HepG2 (cell line): ENCODE measurements around the gene LPCAT4. TPM values are rescaled to one million over a fixed set of nuclear protein-coding genes. Genes with fewer than 3 reads are reported as not detected.
"Not testable (repeated sequence)": the region's sequence is repeated elsewhere in the genome, so short reads cannot be mapped to it uniquely, and the experiment has no call there.

Experiments used
- ATAC-seq: fragments of 200-7000 bp; cut with Tn5 transposase; 3 replicates; pipeline ENCODE4 v1.9.1; 2020; ENCODE audit warnings: mild to moderate bottlenecking, moderate library complexity
- BruUV-seq: library from RNA; stranded (reverse); fragments of 400-500 nt; replicated peaks from 2 replicates; lab custom pipeline; 2021; lab: Mats Ljungman, UMichigan
- CTCF ChIA-PET: fragments of 300-600 bp; formaldehyde crosslinking; extraction: SDS; loops from one replicate; lab custom pipeline; 2021; ENCODE audit warnings: low total read pairs, inconsistent platforms, low intra/inter-chr PET ratio; lab: Yijun Ruan, JAX
- POLR2A ChIA-PET: fragments of 350-600 bp; sonication (Branson Sonifier 250); formaldehyde crosslinking; loops from one replicate; lab custom pipeline; 2020; ENCODE audit warnings: antibody characterized with exemption, inconsistent platforms; lab: Yijun Ruan, JAX
- DNase-seq: peaks from one replicate; pipeline ENCODE4 v3.0.0-alpha.2; 2015; ENCODE audit warnings: low spot score
- FAIRE-seq: peaks from 3 replicates; lab custom pipeline; 2011; peaks lifted over from hg19 to GRCh38; lab: Jason Lieb, UNC
- H2AFZ ChIP-seq: one replicate; pipeline ENCODE4 v1.6.1; 2011; ENCODE audit warnings: low read length, inconsistent platforms
- H3K27ac ChIP-seq: fragments of 300-600 bp; 3 replicates; pipeline ENCODE4 v1.8.0; 2011; ENCODE audit warnings: mixed run types, mild to moderate bottlenecking, mixed read lengths, low read length, inconsistent platforms; ENCODE audit not compliant: insufficient read depth; ENCODE audit errors: extremely low read length
- H3K27me3 ChIP-seq, 2 experiments: fragments of 200-600 bp in 1 of 2; 2 replicates in 1 of 2; 3 replicates in 1 of 2; pipeline versions ENCODE4 v1.6.0 to v1.8.0; 2011; ENCODE audit warnings: low read length in 2 of 2, mild to moderate bottlenecking in 2 of 2, moderate library complexity in 2 of 2, inconsistent platforms in 1 of 2; ENCODE audit not compliant: insufficient read depth in 2 of 2, control insufficient read depth in 1 of 2
- H3K36me3 ChIP-seq, 2 experiments: fragments of 200-600 bp in 1 of 2; replicated peaks in 1 of 2; 2 replicates in 1 of 2; 3 replicates in 1 of 2; pipeline versions ENCODE4 v1.5.1 to v1.8.0; 2011; ENCODE audit warnings: low read length in 2 of 2, inconsistent platforms in 1 of 2; ENCODE audit not compliant: insufficient read depth in 2 of 2, control insufficient read depth in 1 of 2
- H3K4me1 ChIP-seq: 2 replicates; pipeline ENCODE4 v1.5.1; 2012; ENCODE audit warnings: low read length, inconsistent platforms; ENCODE audit not compliant: insufficient read depth
- H3K4me2 ChIP-seq: 2 replicates; pipeline ENCODE4 v1.6.0; 2011; ENCODE audit warnings: low read depth, low read length, inconsistent platforms
- H3K4me3 ChIP-seq, 3 experiments: fragments of 200-600 bp in 1 of 3; sonication (generic), shearing (Covaris generic) in 1 of 3; replicated peaks in 1 of 3; 2 replicates each; pipeline ENCODE4 v1.5.1; 2011 to 2016; ENCODE audit warnings: low read length in 3 of 3, inconsistent platforms in 2 of 3, low read depth in 2 of 3, mild to moderate bottlenecking in 2 of 3, control low read depth in 1 of 3, mixed read lengths in 1 of 3; ENCODE audit not compliant: insufficient read depth in 1 of 3
- H3K79me2 ChIP-seq: one replicate; pipeline ENCODE4 v1.6.1; 2011; ENCODE audit warnings: low read length, inconsistent platforms; ENCODE audit not compliant: insufficient read depth
- H3K9ac ChIP-seq: 2 replicates; pipeline ENCODE4 v1.6.0; 2011; ENCODE audit warnings: mild to moderate bottlenecking, low read depth, low read length, inconsistent platforms; ENCODE audit not compliant: insufficient read depth
- H3K9me3 ChIP-seq: 2 replicates; pipeline ENCODE4 v1.5.1; 2012; ENCODE audit warnings: mild to moderate bottlenecking, low read length
- H4K20me1 ChIP-seq: 2 replicates; pipeline ENCODE4 v1.6.0; 2011; ENCODE audit warnings: inconsistent platforms, mild to moderate bottlenecking, low read length, moderate library complexity; ENCODE audit not compliant: insufficient read depth
- WGBS: methylation state at CpG from one replicate; pipeline ENCODE4 v1.1.6; 2017; ENCODE audit warnings: low lambda C conversion rate; 5-methylcytosine and 5-hydroxymethylcytosine counted together
- in situ Hi-C: cut with HindIII; loops from 2 replicates; pipeline ENCODE4 v1.10.0; 2017; ENCODE audit warnings: low pct_unique_long_range_greater_than_20kb; ENCODE audit not compliant: extremely low pct_ligation_motif_present
- intact Hi-C: fragments of 100-400 bp; cut with micrococcal nuclease; formaldehyde crosslinking; loops from one replicate; pipeline ENCODE4 v1.10.0; 2022; ENCODE audit not compliant: unreplicated experiment
- polyA plus RNA-seq, 8 experiments: library from polyadenylated mRNA; depleted of rRNA in 3 of 8; stranded (reverse) in 7 of 8; unstranded in 1 of 8; fragments of >200 nt; fragmentation: Illumina TruSeq in 4 of 8; extraction: Trizol in 4 of 8; gene quantifications; 2 replicates each; pipeline versions ENCODE4 v1.2.1 to v1.2.3, GENCODE V29; 2011 to 2016; ENCODE audit warnings: low read depth in 4 of 8, missing spikeins in 1 of 8, mixed read lengths in 1 of 8; ENCODE audit not compliant: insufficient read depth in 1 of 8
- total RNA-seq, 5 experiments: library from RNA; depleted of rRNA; stranded (reverse); fragments of >200 nt; fragmentation: Illumina TruSeq; extraction: Trizol; gene quantifications; 2 replicates each; pipeline ENCODE4 v1.2.3, GENCODE V29; 2016; ENCODE audit warnings: low read depth in 1 of 5

LPCAT4 gene
- total and polyA plus RNA-seq, 2 of the 13 experiments (the other 11 are each of a cell fraction or from before 2014, with no cell fraction given) = 8.1 to 57.1 TPM

DNA sequence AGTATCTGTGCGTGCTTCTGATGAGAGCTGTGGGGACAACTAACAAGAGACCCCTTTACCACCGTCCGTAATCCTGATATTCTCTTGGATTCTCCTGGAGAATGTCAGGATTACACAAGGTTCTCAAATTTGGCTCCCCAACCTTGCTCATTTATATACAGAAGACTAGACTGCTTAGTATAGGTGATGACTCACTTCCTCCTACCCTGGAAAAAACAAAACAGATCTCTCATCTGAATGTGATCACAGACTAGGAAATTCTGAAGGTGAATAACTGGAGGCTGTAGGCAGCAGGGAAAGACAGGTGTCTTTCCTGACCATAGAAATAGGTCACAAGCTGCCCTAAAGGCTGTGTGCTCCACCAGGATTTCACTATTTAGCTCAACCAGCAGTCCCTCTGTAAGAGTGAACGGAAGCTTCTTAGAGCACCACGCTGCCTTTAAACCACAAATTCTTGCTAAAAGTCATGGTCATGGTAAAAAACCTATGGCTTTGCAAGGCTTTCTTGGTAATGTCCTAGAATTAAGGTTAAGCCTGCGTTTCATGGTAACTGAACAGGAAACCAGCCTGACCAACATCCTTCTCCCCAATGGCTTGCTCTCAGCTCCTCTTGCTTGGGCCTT, 30.8 kb upstream of the LPCAT4 start:
- FAIRE-seq, ATAC-seq: not testable (repeated sequence)

DNA sequence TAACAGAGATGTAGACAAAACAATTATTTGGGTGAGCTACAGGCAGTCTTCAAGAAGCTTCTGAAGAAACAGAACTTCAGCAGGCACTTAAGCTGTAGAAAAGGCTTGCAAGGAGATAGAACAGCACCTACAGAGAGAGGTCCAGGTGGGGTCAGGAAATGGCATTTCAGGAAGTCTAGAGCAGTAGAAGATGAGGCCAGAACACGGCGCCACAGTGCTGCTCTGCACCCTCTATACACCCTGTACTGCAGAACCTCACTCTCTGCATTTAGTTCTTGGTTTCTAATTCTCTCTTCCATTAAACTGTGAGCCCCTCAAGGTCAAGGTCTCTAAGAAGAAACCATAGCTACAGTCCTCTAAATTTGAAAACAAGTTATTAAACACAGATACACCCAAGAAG, 26.0 kb upstream of the LPCAT4 start:
- intact Hi-C loops, ATAC-seq, POLR2A ChIA-PET: not testable (repeated sequence)

More for the DNA sequence above, 30.8 kb upstream of the LPCAT4 start:
- WGBS = 93% methylated on average over 3 of the region's 6 CpGs
- H3K27me3 ChIP-seq, H4K20me1 ChIP-seq, intact Hi-C loops, H3K27ac ChIP-seq, H3K4me3 ChIP-seq, H3K79me2 ChIP-seq, H3K9me3 ChIP-seq, CTCF ChIA-PET, H3K9ac ChIP-seq, H3K36me3 ChIP-seq, H3K4me1 ChIP-seq, POLR2A ChIA-PET, H3K4me2 ChIP-seq, BruUV-seq, H2AFZ ChIP-seq, in situ Hi-C loops, DNase-seq: not testable (repeated sequence)

DNA sequence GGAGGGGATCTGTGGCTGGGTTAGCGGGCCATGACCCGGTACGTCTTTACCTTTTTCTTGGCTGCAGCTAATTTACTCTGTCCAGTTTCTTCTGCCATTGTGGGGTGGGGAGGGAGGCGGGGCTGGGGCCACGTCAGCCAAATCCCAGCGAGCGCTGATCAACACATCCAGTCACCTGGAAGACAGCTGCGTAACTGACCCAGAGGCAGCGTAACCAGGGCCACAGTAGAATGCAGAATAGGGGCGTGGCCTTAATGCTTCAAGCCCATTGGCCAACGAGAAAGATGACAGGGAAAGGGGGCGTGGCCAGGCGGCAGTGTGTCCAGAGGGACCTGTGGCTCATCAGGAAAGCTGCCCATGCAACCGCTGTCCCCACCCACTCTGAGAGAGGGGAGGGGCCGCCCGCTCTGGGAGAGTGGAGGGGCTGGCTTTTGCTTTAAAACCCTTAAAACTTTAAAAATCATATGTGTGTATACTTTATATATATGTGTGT, 22.6 kb upstream of the LPCAT4 start:
- FAIRE-seq, intact Hi-C loops, DNase-seq, H3K79me2 ChIP-seq, H3K36me3 ChIP-seq, H3K27ac ChIP-seq, CTCF ChIA-PET, H3K4me1 ChIP-seq, ATAC-seq, H4K20me1 ChIP-seq, H3K9ac ChIP-seq, H3K4me3 ChIP-seq, H3K27me3 ChIP-seq, H2AFZ ChIP-seq, H3K4me2 ChIP-seq, in situ Hi-C loops, BruUV-seq, H3K9me3 ChIP-seq, POLR2A ChIA-PET: not testable (repeated sequence)
- no CpG with 5 or more reads among the region's 16 CpGs for WGBS

More for the DNA sequence above, 26.0 kb upstream of the LPCAT4 start:
- H3K9ac ChIP-seq, H3K36me3 ChIP-seq, H4K20me1 ChIP-seq, in situ Hi-C loops, H3K27ac ChIP-seq, FAIRE-seq, CTCF ChIA-PET, H3K27me3 ChIP-seq, H3K9me3 ChIP-seq, H3K4me3 ChIP-seq, DNase-seq, H3K79me2 ChIP-seq, H3K4me2 ChIP-seq, BruUV-seq, H3K4me1 ChIP-seq, H2AFZ ChIP-seq: not testable (repeated sequence)
- WGBS = no CpG with 5 or more reads among the region's 2 CpGs

DNA sequence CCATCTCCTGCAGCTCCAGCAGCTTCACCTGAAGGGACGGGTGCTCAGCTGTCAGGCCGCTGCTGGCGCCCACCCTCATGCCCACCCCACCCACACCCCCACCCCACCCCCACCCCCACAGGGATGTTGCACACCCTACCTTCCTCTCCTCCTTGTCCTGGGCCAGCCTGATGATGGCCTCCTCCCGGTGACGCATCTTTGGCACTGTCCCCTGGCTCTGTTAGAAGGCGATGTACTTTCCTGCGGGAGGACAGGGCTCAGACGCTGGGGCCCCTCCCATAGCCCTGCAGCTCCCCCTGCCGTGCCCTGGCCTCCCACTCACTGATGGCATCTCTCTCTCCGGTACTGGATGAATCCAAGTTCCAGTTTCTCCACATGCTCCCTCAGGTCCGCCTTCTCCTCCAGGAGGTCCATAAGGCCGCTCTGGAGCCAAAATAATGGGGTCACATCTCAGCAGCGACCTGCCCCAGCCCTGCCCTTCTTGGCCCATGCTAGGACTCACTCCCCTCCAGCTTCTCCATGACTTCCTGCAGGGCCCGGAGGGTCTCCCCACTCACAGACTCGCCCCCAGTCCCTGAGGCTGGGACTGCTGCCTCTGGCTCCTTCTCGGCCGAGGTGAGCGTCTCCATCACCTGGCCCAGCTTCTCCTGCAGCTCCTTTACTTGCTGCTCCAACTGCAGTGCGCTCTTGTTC, 15.0 kb upstream of the LPCAT4 start:
- intact Hi-C loops, H3K27me3 ChIP-seq, H3K4me3 ChIP-seq, H3K27ac ChIP-seq, H3K36me3 ChIP-seq, H2AFZ ChIP-seq, H3K4me1 ChIP-seq, H3K9me3 ChIP-seq, BruUV-seq, H3K9ac ChIP-seq, DNase-seq, POLR2A ChIA-PET, H4K20me1 ChIP-seq, in situ Hi-C loops, H3K4me2 ChIP-seq, CTCF ChIA-PET, ATAC-seq, FAIRE-seq, H3K79me2 ChIP-seq: not testable (repeated sequence)
- no CpG with 5 or more reads among the region's 19 CpGs for WGBS
